Activated B cell treated with CpG ODN at 0.5 μM for 24 hours (primary cell): Measurements from ENCODE around the gene TCFL5. TPM values are rescaled to one million over a fixed set of nuclear protein-coding genes. Genes with fewer than 3 reads are reported as not detected.

Experiments
- ATAC-seq: fragments of 200-7000 bp; cut with Tn5 transposase; one replicate; pipeline ENCODE4 v1.10.0; 2021; ENCODE audit warnings: low read depth, mild to moderate bottlenecking, moderate library complexity
- CTCF ChIA-PET: fragments of 350-600 bp; sonication (Branson Sonifier 250); formaldehyde crosslinking; loops from one replicate; lab custom pipeline; 2021; ENCODE audit warnings: antibody characterized with exemption; lab: Charles Lee
- POLR2A ChIA-PET: fragments of 350-600 bp; sonication (Branson Sonifier 250); formaldehyde crosslinking; loops from one replicate; lab custom pipeline; 2021; ENCODE audit warnings: antibody characterized with exemption; lab: Charles Lee
- DNase-seq: peaks from one replicate; pipeline ENCODE4 v3.0.0; 2022
- H3K27ac Mint-ChIP-seq: one replicate; pipeline ENCODE4 v1.8.0; 2020; ENCODE audit warnings: mixed read lengths
- H3K27me3 Mint-ChIP-seq: one replicate; pipeline ENCODE4 v1.8.0; 2021; ENCODE audit warnings: mixed read lengths
- H3K36me3 Mint-ChIP-seq: one replicate; pipeline ENCODE4 v1.8.0; 2021; ENCODE audit warnings: low read depth, mixed read lengths
- H3K4me1 Mint-ChIP-seq: one replicate; pipeline ENCODE4 v1.8.0; 2021; ENCODE audit warnings: mixed read lengths
- H3K4me3 Mint-ChIP-seq: one replicate; pipeline ENCODE4 v1.8.0; 2020; ENCODE audit warnings: mild to moderate bottlenecking, mixed read lengths
- H3K9me3 Mint-ChIP-seq: one replicate; pipeline ENCODE4 v1.8.0; 2020; ENCODE audit warnings: mixed read lengths
- intact Hi-C: fragments of 100-400 bp; cut with micrococcal nuclease; formaldehyde crosslinking; loops from one replicate; pipeline ENCODE4 v1.15.1; 2024
- total RNA-seq: library from RNA; stranded (reverse); gene quantifications from 2 replicates; pipeline ENCODE4 v1.2.3, GENCODE V29; 2022
- TF ChIP-seq, protein P1 (sequence below): fragments of 200-600 bp; IDR thresholded peaks from one replicate; pipeline ENCODE4 v1.8.0; 2022; ENCODE audit warnings: antibody characterized with exemption, mild to moderate bottlenecking

Gene TCFL5
- total RNA-seq, 1 donor from 2014 or later = 54.5 TPM

DNA sequence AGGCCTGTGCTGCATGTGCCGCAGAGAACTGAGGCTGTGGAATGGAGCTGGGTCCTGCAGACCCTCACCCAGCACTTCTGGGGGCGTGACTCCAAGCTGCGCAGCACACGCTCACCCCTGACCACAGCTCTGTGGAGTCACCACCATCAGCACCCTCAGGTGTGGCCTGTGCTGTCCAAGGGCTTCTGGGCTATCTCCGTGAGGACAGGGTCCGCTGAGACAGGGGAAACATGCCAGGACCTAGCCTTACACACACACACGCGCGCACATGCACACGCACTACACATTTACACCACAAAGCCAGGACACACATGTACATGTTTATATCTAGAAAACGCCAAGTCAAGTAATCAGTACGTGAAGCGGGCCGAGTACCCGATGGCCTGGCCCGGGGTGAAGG, 26.8 kb upstream of the TCFL5 start:
- ChIA-PET POLR2A (no interaction called here), CTCF (no interaction called here)
- peaks cover 71% of the 10 kb centered on the region for H3K36me3 Mint-ChIP-seq
- no peaks in the 10 kb centered on the region for H3K27me3 Mint-ChIP-seq
- no peak overlapping the region for H3K27ac Mint-ChIP-seq
- no peaks in the 10 kb centered on the region for H3K9me3 Mint-ChIP-seq
- DNase-seq (no peak), ATAC-seq (no peak)
- TF ChIP-seq, protein P1, sequence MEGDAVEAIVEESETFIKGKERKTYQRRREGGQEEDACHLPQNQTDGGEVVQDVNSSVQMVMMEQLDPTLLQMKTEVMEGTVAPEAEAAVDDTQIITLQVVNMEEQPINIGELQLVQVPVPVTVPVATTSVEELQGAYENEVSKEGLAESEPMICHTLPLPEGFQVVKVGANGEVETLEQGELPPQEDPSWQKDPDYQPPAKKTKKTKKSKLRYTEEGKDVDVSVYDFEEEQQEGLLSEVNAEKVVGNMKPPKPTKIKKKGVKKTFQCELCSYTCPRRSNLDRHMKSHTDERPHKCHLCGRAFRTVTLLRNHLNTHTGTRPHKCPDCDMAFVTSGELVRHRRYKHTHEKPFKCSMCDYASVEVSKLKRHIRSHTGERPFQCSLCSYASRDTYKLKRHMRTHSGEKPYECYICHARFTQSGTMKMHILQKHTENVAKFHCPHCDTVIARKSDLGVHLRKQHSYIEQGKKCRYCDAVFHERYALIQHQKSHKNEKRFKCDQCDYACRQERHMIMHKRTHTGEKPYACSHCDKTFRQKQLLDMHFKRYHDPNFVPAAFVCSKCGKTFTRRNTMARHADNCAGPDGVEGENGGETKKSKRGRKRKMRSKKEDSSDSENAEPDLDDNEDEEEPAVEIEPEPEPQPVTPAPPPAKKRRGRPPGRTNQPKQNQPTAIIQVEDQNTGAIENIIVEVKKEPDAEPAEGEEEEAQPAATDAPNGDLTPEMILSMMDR = no peak
- intact Hi-C loops = no loop called here
- H3K4me3 Mint-ChIP-seq = no peak overlapping the region
- H3K4me1 Mint-ChIP-seq = no peaks in the 10 kb centered on the region

DNA sequence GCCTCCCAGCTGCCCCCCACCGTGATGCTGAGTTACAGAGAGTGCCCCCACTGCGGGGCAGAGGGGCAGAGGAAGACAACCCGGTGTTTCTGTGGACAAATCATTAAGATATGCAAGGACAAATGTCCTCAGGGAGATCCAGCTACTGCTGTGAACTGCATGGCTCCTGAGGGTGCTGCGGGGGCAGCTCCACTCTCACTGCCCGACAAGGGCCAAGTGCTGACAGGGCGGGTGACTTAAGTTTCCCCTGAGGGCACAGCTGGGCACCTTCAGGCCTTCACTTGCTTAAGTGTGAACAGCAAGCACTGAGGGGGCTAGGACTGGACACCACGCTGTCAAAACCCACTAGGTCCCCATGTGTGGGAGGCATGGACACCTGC, 26.2 kb upstream of the TCFL5 start:
- POLR2A ChIA-PET = no interaction called here
- ATAC-seq (no peak), DNase-seq (no peak)
- H3K9me3 Mint-ChIP-seq = no peaks in the 10 kb centered on the region
- peaks cover 65% of the 10 kb centered on the region for H3K36me3 Mint-ChIP-seq
- no peak overlapping the region for H3K27ac Mint-ChIP-seq
- TF ChIP-seq, protein P1 = no peak
- intact Hi-C loops = no loop called here
- no peaks in the 10 kb centered on the region for H3K27me3 Mint-ChIP-seq
- CTCF ChIA-PET = interaction anchor here (1.0 kb wide), 1 partner anchor 10 kb away, joined by 3 read pairs; no protein-coding TSS in a partner anchor
- no peak overlapping the region for H3K4me3 Mint-ChIP-seq
- H3K4me1 Mint-ChIP-seq = no peaks in the 10 kb centered on the region

GRCh38 chr20:62887152-62887859, 25.7 kb upstream of the TCFL5 start:
- POLR2A ChIA-PET = no interaction called here
- no peak for ATAC-seq
- DNase-seq = no peak
- CTCF ChIA-PET = interaction anchor here (0.8 to 1.0 kb wide), 2 partner anchors 11 to 13 kb away, joined by 3 to 4 read pairs; no protein-coding TSS in a partner anchor
- intact Hi-C loops = no loop called here
- Mint-ChIP-seq H3K4me1 (no peaks in the 10 kb centered on the region), H3K27ac (no peak overlapping the region), H3K9me3 (no peaks in the 10 kb centered on the region), H3K27me3 (no peaks in the 10 kb centered on the region), H3K36me3 (peaks cover 60% of the 10 kb centered on the region), H3K4me3 (no peak overlapping the region)
- TF ChIP-seq, protein P1 = no peak

DNA sequence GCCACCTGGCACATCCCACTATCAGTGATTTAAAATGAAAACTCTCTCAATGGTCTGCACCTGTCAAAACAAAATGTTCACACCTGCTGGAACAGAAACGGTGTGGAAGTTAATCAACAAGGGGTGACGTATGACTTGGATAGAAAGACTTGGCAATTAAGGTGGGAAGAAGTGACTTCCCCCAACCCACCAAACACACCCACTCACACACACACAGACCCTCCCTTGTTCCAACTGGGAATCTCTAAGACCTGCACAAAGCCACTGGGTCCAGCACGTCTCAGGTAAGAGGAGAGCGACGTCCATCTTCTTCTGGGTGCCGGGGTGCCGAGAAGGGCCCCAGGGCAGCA, 25.1 kb upstream of the TCFL5 start:
- no peaks in the 10 kb centered on the region for H3K9me3 Mint-ChIP-seq
- H3K27me3 Mint-ChIP-seq = no peaks in the 10 kb centered on the region
- ChIA-PET CTCF (interaction anchor here (0.8 to 1.0 kb wide), 2 partner anchors 11 to 13 kb away, joined by 3 to 4 read pairs; no protein-coding TSS in a partner anchor), POLR2A (no interaction called here)
- H3K36me3 Mint-ChIP-seq = peaks cover 60% of the 10 kb centered on the region
- H3K4me1 Mint-ChIP-seq = no peaks in the 10 kb centered on the region
- TF ChIP-seq, protein P1 = no peak
- H3K27ac Mint-ChIP-seq = peak overlapping the region; percentile 46
- DNase-seq (no peak), ATAC-seq (no peak)
- no peak overlapping the region for H3K4me3 Mint-ChIP-seq
- intact Hi-C loops = no loop called here

DNA sequence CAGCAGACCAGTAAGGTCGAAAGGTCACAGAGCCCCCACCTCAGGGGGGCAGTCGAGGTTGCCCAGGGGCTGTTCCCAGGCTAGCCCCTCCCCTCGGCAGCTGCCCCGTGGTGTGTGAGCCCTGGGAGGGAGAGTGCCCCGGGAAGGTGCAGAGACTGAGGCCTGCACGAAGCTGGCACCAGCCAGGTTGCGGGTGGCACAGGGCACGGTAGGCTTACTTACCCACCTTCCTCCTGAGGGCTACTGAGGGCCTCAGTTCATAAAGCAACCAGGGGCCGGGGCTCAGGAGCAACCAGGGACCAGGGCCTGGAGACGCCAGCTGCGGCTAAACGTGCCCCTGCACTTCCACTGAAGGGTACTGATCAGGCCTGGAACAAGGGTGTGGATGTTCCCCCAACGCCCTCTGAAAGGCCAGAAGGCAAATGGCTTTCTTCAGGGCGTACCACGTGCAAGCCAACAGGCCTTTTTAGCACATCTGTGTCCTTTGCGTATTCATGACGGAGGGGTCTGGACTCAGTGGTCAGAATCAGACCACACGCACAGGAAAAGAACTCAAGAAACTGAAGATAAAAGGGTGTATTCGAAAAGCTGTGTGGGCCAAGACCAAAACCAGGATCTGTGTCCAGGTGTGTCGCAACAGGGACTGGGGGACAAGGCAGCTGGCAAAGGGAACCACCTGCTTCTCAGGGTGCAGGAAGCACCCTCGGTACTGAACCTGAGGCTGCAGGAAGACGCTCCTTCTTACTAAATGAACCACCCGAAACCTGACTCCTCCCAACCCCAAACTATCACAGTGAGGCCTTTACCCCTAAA, 24.5 kb upstream of the TCFL5 start:
- ChIA-PET CTCF (no interaction called here), POLR2A (no interaction called here)
- H3K27ac Mint-ChIP-seq = peak overlapping the region; percentile 46
- H3K4me1 Mint-ChIP-seq = no peaks in the 10 kb centered on the region
- intact Hi-C loops = no loop called here
- ATAC-seq (no peak), DNase-seq (no peak)
- H3K36me3 Mint-ChIP-seq = peaks cover 59% of the 10 kb centered on the region
- H3K27me3 Mint-ChIP-seq = no peaks in the 10 kb centered on the region
- H3K4me3 Mint-ChIP-seq = no peak overlapping the region
- TF ChIP-seq, protein P1 = no peak
- no peaks in the 10 kb centered on the region for H3K9me3 Mint-ChIP-seq
